GM19023 (cell line): ENCODE data around the gene CPED1.

ENCODE experiments used
- ATAC-seq: cut with Tn5 transposase; IDR thresholded peaks from one replicate; pipeline ENCODE4 v1.9.1; 2021; ENCODE audit warnings: mild to moderate bottlenecking, moderate library complexity; ENCODE audit not compliant: unreplicated experiment

The CPED1 gene

GRCh38 chr7:120988591-120989256 lies at the start of gene CPED1:
Gene CPED1, plus strand, starts transcription at chr7:120988711. Its CDS starts 911 bp downstream, at chr7:120989622.
- ATAC-seq = peak; percentile 59

GRCh38 chr7:120939345-120939744 lies 49.2 kb upstream of the CPED1 start:
- no peak for ATAC-seq

DNA sequence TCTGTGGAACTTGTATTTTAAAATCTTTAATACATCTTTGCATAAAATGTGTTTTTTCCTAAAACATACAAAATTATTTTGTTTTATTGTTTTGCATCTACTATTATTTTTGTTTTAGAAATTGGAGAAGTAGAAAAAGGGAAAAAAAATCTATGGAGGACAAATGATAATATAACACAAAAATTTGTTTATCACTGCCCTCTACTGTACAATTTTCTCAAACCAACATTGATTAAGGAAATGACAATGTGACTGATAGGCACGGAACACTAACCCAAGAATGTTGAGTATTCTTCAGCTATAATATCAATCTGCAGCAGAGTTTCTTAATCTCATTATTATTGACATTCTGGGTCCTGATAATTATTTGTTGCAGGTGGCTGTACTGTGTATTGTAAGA lies 47.4 kb upstream of the CPED1 start:
- ATAC-seq = no peak

DNA sequence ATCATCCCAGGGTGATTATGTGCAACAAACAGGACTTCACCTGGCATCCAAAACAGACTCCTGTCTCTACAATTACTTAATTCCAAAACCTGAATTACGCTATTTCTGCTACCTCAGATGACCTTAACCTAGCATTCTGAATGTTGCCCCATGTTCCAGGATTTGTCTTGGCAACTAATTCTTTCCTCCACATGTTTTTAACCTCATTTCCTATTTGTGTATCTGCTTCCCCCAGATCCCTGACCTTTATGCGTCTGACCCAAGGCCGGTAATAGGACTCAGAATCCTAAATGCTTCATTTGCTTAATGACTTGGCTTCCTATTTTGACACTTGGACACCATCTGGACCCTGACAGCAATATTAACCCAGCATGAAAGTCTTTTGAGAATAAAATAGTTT lies 46.7 kb upstream of the CPED1 start:
- no peak for ATAC-seq

DNA sequence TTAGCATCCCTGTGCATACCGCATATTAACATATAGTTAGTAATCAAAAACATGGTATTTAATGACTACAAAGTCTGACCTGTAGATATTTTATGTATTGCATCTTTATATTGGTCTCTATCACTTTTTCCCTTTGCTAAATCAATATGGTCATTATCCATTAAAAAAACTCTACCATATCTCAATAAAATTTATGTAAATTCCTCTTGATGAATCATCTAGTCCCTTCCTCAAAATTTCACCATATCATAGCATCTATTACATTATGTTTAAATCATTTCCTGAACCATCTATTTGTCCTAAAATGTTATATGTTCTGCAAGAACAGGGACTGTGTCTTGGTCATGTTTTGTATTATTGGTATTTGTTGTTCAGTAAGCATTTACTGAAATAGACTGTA lies 45.6 kb upstream of the CPED1 start:
- no peak for ATAC-seq

GRCh38 chr7:120944826-120945562 lies 43.5 kb upstream of the CPED1 start:
- ATAC-seq = no peak

DNA sequence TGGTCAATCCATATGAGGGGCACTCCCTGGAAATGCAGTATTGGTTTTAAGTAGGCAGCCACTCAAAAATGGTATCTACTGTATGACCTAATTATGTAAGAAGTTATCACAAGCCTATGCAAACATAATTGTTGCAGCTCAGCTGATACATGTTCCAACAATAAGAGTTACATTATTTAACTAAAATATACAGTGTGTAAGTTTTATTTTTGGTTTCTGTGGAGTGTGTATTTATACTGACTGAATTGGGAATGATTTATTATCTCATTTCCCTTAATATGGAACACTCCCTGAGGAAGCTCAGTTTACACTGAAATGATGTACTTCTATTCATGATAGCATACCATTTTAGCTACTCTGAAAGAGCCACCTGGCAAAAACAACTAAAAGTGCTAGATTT lies 40.5 kb upstream of the CPED1 start:
- no peak for ATAC-seq

DNA sequence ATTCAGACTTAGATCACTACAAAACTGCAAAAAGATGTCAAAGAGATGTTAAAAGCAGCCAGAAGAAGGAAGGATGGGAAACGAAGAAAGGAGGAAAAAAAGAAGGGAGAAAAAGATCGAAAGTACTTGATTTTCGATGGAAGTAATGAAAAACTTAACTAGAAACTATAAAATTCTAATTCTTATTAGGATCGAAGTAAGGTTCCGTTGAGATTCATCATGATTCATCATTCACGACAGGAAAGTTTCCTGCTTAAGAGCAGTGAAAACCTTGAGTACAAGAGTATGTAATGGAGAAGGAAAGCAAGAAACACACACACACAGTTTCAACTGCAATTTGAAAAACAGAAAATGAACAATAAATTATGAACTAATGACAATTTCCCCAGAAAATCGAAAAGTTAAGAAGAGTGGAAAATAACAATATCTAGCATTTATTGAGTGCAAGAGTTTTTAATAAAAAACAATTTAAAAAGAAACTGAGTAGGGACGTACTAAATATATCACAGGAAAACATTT lies 39.1 kb upstream of the CPED1 start:
- no peak for ATAC-seq

- no peak for ATAC-seq
Measured at GRCh38 chr7:120949998-120950538, 38.4 kb upstream of the CPED1 start.

GRCh38 chr7:120950539-120951308 lies 37.8 kb upstream of the CPED1 start, which contains the start of gene ING3:
Gene ING3, plus strand, starts transcription at chr7:120950777. Its CDS starts 120 bp downstream, at chr7:120950897.
- peak; percentile 96 for ATAC-seq

GRCh38 chr7:120951309-120951699 lies 37.2 kb upstream of the CPED1 start:
- ATAC-seq = no peak

GRCh38 chr7:120951826-120952225 lies 36.7 kb upstream of the CPED1 start:
- ATAC-seq = no peak

GRCh38 chr7:120955577-120956149 lies 32.8 kb upstream of the CPED1 start:
- ATAC-seq = peak; percentile 25

GRCh38 chr7:120959929-120960484 lies 28.5 kb upstream of the CPED1 start:
- no peak for ATAC-seq

DNA sequence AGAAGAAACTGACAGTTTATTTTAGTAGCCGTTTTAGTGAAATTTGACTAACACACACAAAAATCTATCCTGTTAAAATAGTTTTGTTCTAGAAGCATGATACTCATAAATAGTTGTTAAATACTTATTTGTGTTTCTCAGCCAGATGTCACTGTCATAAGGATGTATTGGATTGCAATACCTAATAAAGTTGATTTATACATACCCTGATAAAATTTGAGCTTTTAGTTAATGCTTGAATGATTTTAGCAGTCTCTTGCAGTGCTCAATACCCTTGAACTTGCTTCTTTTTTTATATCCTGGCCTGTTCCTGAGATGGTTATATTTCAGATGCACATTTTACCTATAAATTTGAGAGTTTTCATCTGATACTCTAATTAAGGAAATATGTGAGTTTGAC lies 27.8 kb upstream of the CPED1 start:
- no peak for ATAC-seq

DNA sequence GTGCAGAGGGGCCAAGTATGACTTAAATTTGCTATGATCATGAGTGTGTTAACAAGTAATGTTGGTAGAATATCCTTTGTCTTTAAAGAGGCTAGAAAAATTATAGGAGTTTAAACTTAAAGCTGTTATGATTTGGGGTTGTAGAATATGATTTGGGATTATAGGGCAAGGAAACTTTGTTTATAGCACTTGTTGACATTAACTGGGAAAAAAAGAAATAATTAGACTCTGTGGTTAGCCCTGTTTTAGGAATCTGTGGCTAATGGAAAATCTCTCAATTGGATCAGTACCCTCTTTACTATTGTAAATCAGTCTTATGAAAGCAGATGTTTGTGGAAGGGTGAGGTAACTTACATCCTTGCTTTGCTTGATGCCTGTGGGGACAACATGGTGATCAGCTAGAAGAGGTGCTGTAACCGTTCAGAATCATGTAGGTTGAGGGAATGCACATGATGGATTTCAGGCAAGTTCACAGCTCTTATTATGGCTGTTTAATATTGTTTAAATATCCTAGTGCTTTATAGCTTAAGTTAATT lies 26.8 kb upstream of the CPED1 start:
- no peak for ATAC-seq

- no peak for ATAC-seq
Measured at GRCh38 chr7:120964088-120964487, 24.4 kb upstream of the CPED1 start.

GRCh38 chr7:120966961-120967360 lies 21.6 kb upstream of the CPED1 start:
- no peak for ATAC-seq

- no peak for ATAC-seq
Measured at GRCh38 chr7:120973849-120974248, 14.7 kb upstream of the CPED1 start.

DNA sequence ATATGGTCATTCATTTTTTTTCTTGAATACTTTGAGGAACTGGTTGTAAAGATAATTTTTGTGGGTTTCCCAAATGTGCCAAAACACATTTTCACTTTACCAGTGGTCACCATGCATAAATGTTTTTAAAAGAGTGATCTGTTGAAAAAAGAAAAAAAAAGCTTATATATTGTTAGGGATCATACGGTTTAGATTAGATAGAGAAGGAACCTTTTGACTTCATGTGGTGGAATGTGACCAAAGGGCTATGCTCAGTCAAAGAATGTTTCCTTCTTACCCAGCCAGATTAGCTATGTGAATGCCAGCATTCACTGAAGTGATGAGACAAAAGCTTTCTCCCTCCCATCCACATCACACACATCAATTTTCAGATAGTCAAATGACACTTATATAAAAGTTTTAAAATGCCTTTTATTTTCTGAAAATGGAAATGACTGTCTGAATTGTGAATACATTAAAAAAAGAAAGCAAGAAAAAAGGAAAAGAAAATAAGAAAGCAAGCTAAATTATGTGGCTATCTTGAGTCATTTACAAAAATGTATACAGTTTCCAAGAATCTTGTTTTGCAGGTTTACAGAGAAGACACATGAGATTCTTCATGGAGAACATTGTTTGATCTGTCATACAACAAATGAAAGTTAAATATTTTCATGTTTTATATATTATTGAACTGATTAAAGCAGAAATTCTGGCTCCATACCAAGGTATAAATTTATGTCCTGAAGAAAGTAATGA lies 8.6 kb upstream of the CPED1 start:
- ATAC-seq = no peak
